Upper lobe of left lung (tissue), 6 donors: ENCODE data around the gene RBM20. TPM values are rescaled to one million over a fixed set of nuclear protein-coding genes. Genes with fewer than 3 reads are reported as not detected.
A peak's percentile ranks its signal among the peaks of the same experiment; 100 is the strongest.

Source experiments
- ATAC-seq, 2 donors: fragments of 200-7000 bp; cut with Tn5 transposase; one replicate each; pipeline ENCODE4 v1.9.1; 2022; ENCODE audit warnings: mild to moderate bottlenecking in 2 of 2, moderate library complexity in 2 of 2; ENCODE audit not compliant: low FRiP score in 2 of 2
- DNase-seq, 2 donors: peaks; one replicate each; pipeline ENCODE4 v3.0.0-alpha.2; 2019 to 2020
- H3K27ac ChIP-seq, 4 donors: fragments of 200-600 bp; sonication (generic); one replicate each; pipeline ENCODE4 v1.5.1; 2016 to 2019
- H3K27me3 ChIP-seq, 4 donors: fragments of 200-600 bp; sonication (generic); one replicate each; pipeline ENCODE4 v1.5.1; 2017 to 2019
- H3K36me3 ChIP-seq, 4 donors: fragments of 200-600 bp; sonication (generic); one replicate each; pipeline ENCODE4 v1.5.1; 2016 to 2019
- H3K4me1 ChIP-seq, 4 donors: fragments of 200-600 bp; sonication (generic); one replicate each; pipeline ENCODE4 v1.5.1; 2018 to 2019
- H3K4me3 ChIP-seq, 4 donors: fragments of 200-600 bp; sonication (generic); one replicate each; pipeline ENCODE4 v1.5.1; 2017 to 2019; ENCODE audit warnings: mild to moderate bottlenecking in 2 of 4, moderate library complexity in 1 of 4
- H3K9me3 ChIP-seq, 4 donors: fragments of 200-600 bp; sonication (generic); one replicate each; pipeline ENCODE4 v1.5.1; 2018 to 2019
- EP300 ChIP-seq, 4 donors: sonication (generic); formaldehyde crosslinking; IDR thresholded peaks; one replicate each; pipeline ENCODE4 v1.5.1; 2017; ENCODE audit warnings: antibody characterized with exemption in 4 of 4, control low read depth in 2 of 4
- POLR2A ChIP-seq, 4 donors: fragments of 450-650 bp; IDR thresholded peaks; one replicate each; pipeline ENCODE4 v1.5.1; 2016 to 2017; ENCODE audit warnings: antibody characterized with exemption in 4 of 4, mild to moderate bottlenecking in 2 of 4
- POLR2AphosphoS5 ChIP-seq, 2 donors: sonication (generic); formaldehyde crosslinking; IDR thresholded peaks; one replicate each; pipeline ENCODE4 v1.5.1; 2017; ENCODE audit warnings: antibody characterized with exemption in 2 of 2
- WGBS, 2 donors: methylation state at CpG; one replicate each; pipeline ENCODE4 v1.1.5; 2017 to 2018; 5-methylcytosine and 5-hydroxymethylcytosine counted together
- total RNA-seq, 6 donors: library from RNA; depleted of rRNA in 4 of 6; stranded (reverse); fragments of >200 nt in 4 of 6; gene quantifications; one replicate each; pipeline versions ENCODE4 v1.1.0 to v1.2.1, GENCODE V29; 2016 to 2021
- TF ChIP-seq, protein P1 (sequence below), 6 experiments: fragments of 450-650 bp in 4 of 6; fragments of 200-600 bp in 2 of 6; sonication (generic) in 2 of 6; IDR thresholded peaks; one replicate each; pipeline ENCODE4 v1.5.1; 2016 to 2019; ENCODE audit warnings: antibody characterized with exemption in 6 of 6
- donor health status: DM: no; HTN: no; CAD: no; lungs with moderate emphysema.
- donor health status: DM: no; HTN: yes; CAD: no; lungs with severe emphysema.

RBM20 gene
- total RNA-seq, 6 donors from 2014 or later: 0.11 to 7.5 (median 1.5) TPM

DNA sequence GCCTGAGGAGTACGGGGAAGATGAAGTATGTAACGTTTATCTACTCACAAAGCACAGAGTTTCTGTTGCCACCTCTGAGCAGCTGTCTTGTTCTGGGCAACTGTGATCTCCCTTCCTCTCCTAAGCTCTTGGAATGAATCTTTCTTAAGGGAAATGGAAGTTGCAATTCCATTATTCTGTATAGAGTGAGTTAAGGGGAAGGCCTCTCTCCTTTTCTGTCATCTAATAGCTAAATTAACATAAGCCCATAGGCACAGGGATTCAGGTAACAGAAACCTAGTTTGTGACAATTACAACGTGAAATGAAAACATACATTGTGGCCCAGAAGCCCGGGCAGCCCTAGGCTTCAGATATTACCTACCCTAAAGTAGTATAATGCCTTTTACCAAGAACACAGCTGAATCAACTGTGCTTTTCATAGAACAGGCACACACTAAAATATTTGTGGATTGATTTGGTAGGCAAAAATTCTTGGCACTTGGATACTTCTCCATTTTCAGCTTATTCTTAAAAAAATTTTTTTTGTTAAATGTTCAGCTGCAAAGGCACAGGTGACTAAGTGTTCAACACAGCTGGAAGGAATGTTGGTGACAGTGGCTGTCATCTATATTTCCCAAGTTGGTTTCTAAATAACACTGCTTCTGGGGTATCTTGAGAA lies 223.8 kb downstream of the RBM20 start:
- Histone ChIP-seq H3K4me1 (peaks cover 23 to 48% (median 45%) of the 10 kb centered on the region in 4 donors), H3K4me3 (no peak overlapping the region), H3K27ac (peak overlapping the region in 3 of 4 donors; percentile 35 to 91 (median 69)), H3K27me3 (no peaks in the 10 kb centered on the region), H3K9me3 (no peaks in the 10 kb centered on the region), H3K36me3 (no peaks in the 10 kb centered on the region)
- TF ChIP-seq, protein P1, sequence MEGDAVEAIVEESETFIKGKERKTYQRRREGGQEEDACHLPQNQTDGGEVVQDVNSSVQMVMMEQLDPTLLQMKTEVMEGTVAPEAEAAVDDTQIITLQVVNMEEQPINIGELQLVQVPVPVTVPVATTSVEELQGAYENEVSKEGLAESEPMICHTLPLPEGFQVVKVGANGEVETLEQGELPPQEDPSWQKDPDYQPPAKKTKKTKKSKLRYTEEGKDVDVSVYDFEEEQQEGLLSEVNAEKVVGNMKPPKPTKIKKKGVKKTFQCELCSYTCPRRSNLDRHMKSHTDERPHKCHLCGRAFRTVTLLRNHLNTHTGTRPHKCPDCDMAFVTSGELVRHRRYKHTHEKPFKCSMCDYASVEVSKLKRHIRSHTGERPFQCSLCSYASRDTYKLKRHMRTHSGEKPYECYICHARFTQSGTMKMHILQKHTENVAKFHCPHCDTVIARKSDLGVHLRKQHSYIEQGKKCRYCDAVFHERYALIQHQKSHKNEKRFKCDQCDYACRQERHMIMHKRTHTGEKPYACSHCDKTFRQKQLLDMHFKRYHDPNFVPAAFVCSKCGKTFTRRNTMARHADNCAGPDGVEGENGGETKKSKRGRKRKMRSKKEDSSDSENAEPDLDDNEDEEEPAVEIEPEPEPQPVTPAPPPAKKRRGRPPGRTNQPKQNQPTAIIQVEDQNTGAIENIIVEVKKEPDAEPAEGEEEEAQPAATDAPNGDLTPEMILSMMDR (IDR thresholded peaks at IDR 0.05): no peak
- TF ChIP-seq POLR2A (IDR thresholded peaks at IDR 0.05) (no peak), EP300 (IDR thresholded peaks at IDR 0.05) (no peak), POLR2AphosphoS5 (IDR thresholded peaks at IDR 0.05) (no peak)
- 62% methylated on average over 4 of the region's 4 CpGs for WGBS, 2 donors
- DNase-seq: no peak
- no peak for ATAC-seq

GRCh38 chr10:110868981-110869380 lies 224.8 kb downstream of the RBM20 start:
- Histone ChIP-seq H3K27ac (peak overlapping the region in 2 of 4 donors; percentile 69 to 91), H3K9me3 (no peaks in the 10 kb centered on the region), H3K4me1 (peaks cover 23 to 48% (median 39%) of the 10 kb centered on the region in 4 donors), H3K4me3 (no peak overlapping the region), H3K27me3 (no peaks in the 10 kb centered on the region), H3K36me3 (no peaks in the 10 kb centered on the region)
- DNase-seq (peak in 1 of 2 donors; percentile 22), ATAC-seq (no peak)
- WGBS, 2 donors: 71 to 79% methylated on average over 6 of the region's 6 CpGs
- TF ChIP-seq POLR2A (IDR thresholded peaks at IDR 0.05) (peak in 1 of 4 donors; percentile 21), POLR2AphosphoS5 (IDR thresholded peaks at IDR 0.05) (no peak), EP300 (IDR thresholded peaks at IDR 0.05) (no peak)

- WGBS, 2 donors: 71 to 75% methylated on average over 13 of the region's 13 CpGs
- DNase-seq (no peak), ATAC-seq (no peak)
- peak overlapping the region; percentile 92 to 100 (median 98) for H3K27ac ChIP-seq
- peak overlapping the region in 3 of 4 donors; percentile 66 to 94 (median 93) for H3K4me3 ChIP-seq
- no peaks in the 10 kb centered on the region for H3K36me3 ChIP-seq
- H3K4me1 ChIP-seq: peaks cover 18 to 38% (median 25%) of the 10 kb centered on the region in 4 donors
- no peaks in the 10 kb centered on the region for H3K9me3 ChIP-seq
- TF ChIP-seq, protein P1 (IDR thresholded peaks at IDR 0.05): no peak
- TF ChIP-seq POLR2A (IDR thresholded peaks at IDR 0.05): no peak
- no peak for TF ChIP-seq POLR2AphosphoS5 (IDR thresholded peaks at IDR 0.05)
- no peak for TF ChIP-seq EP300 (IDR thresholded peaks at IDR 0.05)
- H3K27me3 ChIP-seq: no peaks in the 10 kb centered on the region
These were observed 226.7 kb downstream of the RBM20 start for GRCh38 chr10:110870823-110871297.

DNA sequence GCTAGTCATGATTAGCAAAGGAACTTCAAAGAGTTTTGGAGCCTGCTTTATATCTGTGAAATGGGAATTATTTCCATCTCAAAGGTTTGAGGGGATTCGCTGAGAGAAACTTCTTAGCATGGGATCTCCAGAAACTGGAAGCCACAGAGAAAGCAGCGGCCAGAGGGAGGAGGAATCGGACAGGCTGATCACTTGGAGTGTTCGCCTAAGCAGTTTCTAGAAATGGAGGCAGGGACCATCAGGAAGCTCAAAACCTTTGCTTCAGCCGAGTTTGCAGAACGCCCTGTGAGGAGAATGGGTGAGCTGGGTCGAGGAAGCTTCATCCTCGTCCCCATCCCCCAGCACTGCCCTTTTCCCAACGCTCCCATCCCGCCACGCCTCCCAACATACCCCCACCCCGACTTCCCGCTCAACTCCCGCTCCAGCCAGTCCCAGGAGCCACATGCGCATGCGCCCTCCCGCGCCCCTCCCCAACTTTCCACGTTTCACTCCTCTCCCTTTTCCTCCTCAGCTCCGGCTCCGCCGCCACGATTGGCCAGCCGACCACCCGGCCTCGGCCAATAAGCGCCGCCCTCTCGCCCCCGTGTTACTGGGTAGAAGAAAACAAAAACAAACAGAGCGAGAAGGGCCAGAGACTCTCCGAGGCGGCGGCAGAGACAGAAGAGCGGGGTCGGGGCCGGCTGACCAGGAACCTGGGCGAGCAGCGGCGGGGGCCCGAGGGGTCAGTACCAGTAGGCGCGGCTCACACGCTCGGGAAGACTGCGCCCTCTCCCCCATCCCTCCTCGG lies 227.4 kb downstream of the RBM20 start, which contains the start of gene PDCD4:
Gene PDCD4 (plus strand): TSS at position 631 of the 787 bp plus-strand sequence. CDS start 4,100 bp downstream, outside the sequence.
- Histone ChIP-seq H3K4me1 (peaks cover 18 to 38% (median 19%) of the 10 kb centered on the region in 4 donors), H3K9me3 (no peaks in the 10 kb centered on the region), H3K27ac (peak within 1 kb of the TSS; percentile 92 to 100 (median 98)), H3K36me3 (peaks cover 0 to 1% (median 0%) of the 10 kb centered on the region in 4 donors), H3K27me3 (no peaks in the 10 kb centered on the region), H3K4me3 (peak within 1 kb of the TSS; percentile 66 to 94 (median 86))
- 1% methylated on average over 37 to 39 of the region's 47 CpGs for WGBS, 2 donors
- DNase-seq: peak; percentile 99
- peak; percentile 94 to 97 for ATAC-seq
- peak in 3 of 4 donors; percentile 69 to 94 (median 84) for TF ChIP-seq POLR2A (IDR thresholded peaks at IDR 0.05)
- peak; percentile 52 to 95 for TF ChIP-seq POLR2AphosphoS5 (IDR thresholded peaks at IDR 0.05)
- TF ChIP-seq, protein P1 (IDR thresholded peaks at IDR 0.05): no peak
